Endothelial cell (in vitro differentiated cells): ENCODE data around the gene CBLB. TPM values are rescaled to one million over a fixed set of nuclear protein-coding genes. Genes with fewer than 3 reads are reported as not detected.

ENCODE experiments used
- DNase-seq: peaks from one replicate; pipeline ENCODE4 v3.0.0; 2021; ENCODE audit warnings: low spot score
- H3K27ac Mint-ChIP-seq: one replicate; pipeline ENCODE4 v1.8.0; 2021; ENCODE audit warnings: mixed read lengths, inconsistent platforms; ENCODE audit not compliant: unreplicated experiment
- H3K27me3 Mint-ChIP-seq: one replicate; pipeline ENCODE4 v1.8.0; 2021; ENCODE audit warnings: mild to moderate bottlenecking, moderate library complexity, mixed read lengths, inconsistent platforms; ENCODE audit not compliant: unreplicated experiment
- H3K36me3 Mint-ChIP-seq: one replicate; pipeline ENCODE4 v1.8.0; 2021; ENCODE audit warnings: mild to moderate bottlenecking, low read depth, mixed read lengths, inconsistent platforms; ENCODE audit not compliant: unreplicated experiment
- H3K4me1 Mint-ChIP-seq: one replicate; pipeline ENCODE4 v1.8.0; 2021; ENCODE audit warnings: mild to moderate bottlenecking, mixed read lengths, inconsistent platforms; ENCODE audit not compliant: unreplicated experiment
- H3K4me3 Mint-ChIP-seq: one replicate; pipeline ENCODE4 v1.8.0; 2021; ENCODE audit warnings: mild to moderate bottlenecking, mixed read lengths, inconsistent platforms; ENCODE audit not compliant: unreplicated experiment
- H3K9me3 Mint-ChIP-seq: one replicate; pipeline ENCODE4 v1.8.0; 2021; ENCODE audit warnings: mixed read lengths, inconsistent platforms; ENCODE audit not compliant: unreplicated experiment
- CTCF ChIP-seq: fragments of 200-600 bp; sonication (generic); IDR thresholded peaks from one replicate; pipeline ENCODE4 v1.5.0; 2021; ENCODE audit warnings: antibody characterized with exemption; ENCODE audit not compliant: unreplicated experiment
- total RNA-seq: library from RNA; stranded (reverse); fragmentation: NEBNext Ultra II Directional; extraction: Animal tissue kit (Norgen Biotek cat#: 25700); gene quantifications from one replicate; pipeline ENCODE4 v1.2.1, GENCODE V29; 2021; ENCODE audit not compliant: unreplicated experiment

CBLB gene
- total RNA-seq, 1 donor from 2014 or later = 62.0 TPM

DNA sequence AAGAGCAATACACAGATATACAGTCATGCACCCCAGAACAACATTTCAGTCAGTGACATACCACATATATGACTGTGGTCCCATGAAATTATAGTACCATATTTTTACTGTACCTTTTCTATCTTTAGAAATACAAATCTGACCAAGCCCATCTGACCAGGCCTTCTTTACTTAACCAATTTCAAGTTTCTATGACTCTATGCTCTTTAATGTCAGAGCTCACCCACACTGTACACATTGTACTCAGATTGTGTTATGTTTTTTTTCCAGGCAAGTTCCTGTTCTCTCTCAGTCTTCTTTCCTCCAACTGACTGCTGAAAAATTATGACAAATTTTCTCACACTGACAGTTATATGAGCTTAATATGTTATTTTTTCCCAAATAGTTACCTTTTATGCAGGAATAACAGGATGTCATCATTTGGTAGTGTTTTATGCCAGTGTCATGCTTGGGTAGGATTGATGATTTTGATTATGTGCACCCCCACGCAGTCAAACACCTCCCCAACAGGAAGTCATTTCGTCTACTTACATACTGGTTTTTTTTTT lies 8.0 kb upstream of the CBLB start:
- H3K27ac Mint-ChIP-seq = no peak overlapping the region
- no peak for TF ChIP-seq CTCF

GRCh38 chr3:105869861-105870755 lies 1.3 kb upstream of the CBLB start:
- no peak for TF ChIP-seq CTCF
- H3K27ac Mint-ChIP-seq = peak overlapping the region; percentile 99
- H3K4me3 Mint-ChIP-seq = peak overlapping the region; percentile 75
- no peak for DNase-seq
- peaks cover 3% of the 10 kb centered on the region for H3K27me3 Mint-ChIP-seq
- peaks cover 4% of the 10 kb centered on the region for H3K36me3 Mint-ChIP-seq
- no peaks in the 10 kb centered on the region for H3K9me3 Mint-ChIP-seq
- H3K4me1 Mint-ChIP-seq = peaks cover 39% of the 10 kb centered on the region

More for the DNA sequence above, 8.0 kb upstream of the CBLB start:
- Mint-ChIP-seq H3K36me3 (no peaks in the 10 kb centered on the region), H3K9me3 (no peaks in the 10 kb centered on the region), H3K4me1 (peaks cover 7% of the 10 kb centered on the region), H3K27me3 (no peaks in the 10 kb centered on the region), H3K4me3 (no peak overlapping the region)
- DNase-seq = no peak

DNA sequence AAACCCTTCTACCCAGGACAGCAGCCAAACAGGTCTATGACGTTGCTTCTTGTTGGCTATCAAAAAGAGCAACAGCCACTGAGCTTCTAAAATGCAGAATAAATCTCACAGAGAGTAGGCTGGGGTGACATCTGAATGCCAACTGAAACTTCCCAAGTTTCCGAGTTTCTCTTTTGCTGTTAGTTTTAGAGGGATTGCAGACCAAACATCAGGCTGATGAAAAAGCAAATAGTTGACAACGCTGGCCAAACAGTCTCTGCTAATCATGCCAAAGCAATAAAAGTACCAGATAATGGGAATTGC lies 670 bp upstream of the CBLB start:
- Mint-ChIP-seq H3K27me3 (peaks cover 3% of the 10 kb centered on the region), H3K36me3 (peaks cover 11% of the 10 kb centered on the region)

DNA sequence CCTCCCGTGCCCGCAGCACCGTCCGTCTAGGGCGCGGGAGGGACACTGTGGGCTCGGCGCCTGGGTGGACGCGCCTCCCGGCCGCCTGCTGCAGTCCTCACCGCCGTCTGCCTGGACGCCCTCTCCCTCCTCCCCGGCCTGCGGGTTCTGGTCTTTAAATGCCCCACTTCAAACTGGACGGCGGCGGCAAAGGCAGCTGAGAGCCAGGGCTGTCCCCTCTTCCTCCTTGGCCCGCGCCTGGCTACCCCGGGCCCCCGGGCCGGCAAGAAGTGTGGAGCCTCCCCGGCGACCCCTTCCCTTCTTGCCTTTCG lies 426 bp downstream of the CBLB start:
- Mint-ChIP-seq H3K4me3 (peak overlapping the region; percentile 98), H3K36me3 (peaks cover 15% of the 10 kb centered on the region), H3K9me3 (no peaks in the 10 kb centered on the region), H3K27ac (peak overlapping the region; percentile 95), H3K4me1 (peaks cover 45% of the 10 kb centered on the region), H3K27me3 (peaks cover 3% of the 10 kb centered on the region)
- TF ChIP-seq CTCF = no peak
- DNase-seq = peak; percentile 62

More for the DNA sequence above, 670 bp upstream of the CBLB start:
- Mint-ChIP-seq H3K4me1 (peaks cover 45% of the 10 kb centered on the region), H3K27ac (peak overlapping the region; percentile 99), H3K9me3 (no peaks in the 10 kb centered on the region), H3K4me3 (peak overlapping the region; percentile 98)
- TF ChIP-seq CTCF = no peak
- DNase-seq = no peak
